Hematopoietic multipotent progenitor cell treated with erythropoietin and hydrocortisone succinate and interleukin-3 and kit ligand, for 6 days (in vitro differentiated cells): ENCODE data around the gene TEKT4.
"Not testable (repeated sequence)": the region's sequence is repeated elsewhere in the genome, so short reads cannot be mapped to it uniquely, and the experiment has no call there.

Experiments used
- DNase-seq: peaks from one replicate; pipeline ENCODE4 v3.0.0-alpha.2; 2015

TEKT4 gene, protein sequence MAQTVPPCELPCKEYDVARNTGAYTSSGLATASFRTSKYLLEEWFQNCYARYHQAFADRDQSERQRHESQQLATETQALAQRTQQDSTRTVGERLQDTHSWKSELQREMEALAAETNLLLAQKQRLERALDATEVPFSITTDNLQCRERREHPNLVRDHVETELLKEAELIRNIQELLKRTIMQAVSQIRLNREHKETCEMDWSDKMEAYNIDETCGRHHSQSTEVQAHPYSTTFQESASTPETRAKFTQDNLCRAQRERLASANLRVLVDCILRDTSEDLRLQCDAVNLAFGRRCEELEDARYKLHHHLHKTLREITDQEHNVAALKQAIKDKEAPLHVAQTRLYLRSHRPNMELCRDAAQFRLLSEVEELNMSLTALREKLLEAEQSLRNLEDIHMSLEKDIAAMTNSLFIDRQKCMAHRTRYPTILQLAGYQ

GRCh38 chr2:94871226-94872087 is at the start of gene TEKT4:
TEKT4 (plus strand) TSS chr2:94871430; CDS start chr2:94871580, 150 bp downstream.
- no peak for DNase-seq

DNA sequence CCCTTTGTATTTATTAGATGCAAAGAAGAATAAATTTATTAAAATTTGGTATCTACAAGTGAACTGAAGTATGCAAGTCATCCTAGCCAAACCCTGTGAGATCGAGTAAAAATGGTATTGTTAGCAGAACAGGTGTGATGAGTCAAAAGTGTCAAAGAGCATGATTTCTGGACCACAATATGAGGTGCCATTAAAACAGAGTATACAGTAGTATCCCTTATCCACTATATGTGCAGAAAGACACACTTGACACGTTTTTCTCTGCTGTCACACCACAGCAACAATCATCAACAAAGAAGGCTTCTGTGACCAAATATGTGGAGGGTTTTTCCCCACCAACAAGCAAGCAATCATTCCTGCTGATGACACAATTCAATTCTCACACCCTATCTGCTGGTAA is 32.0 kb upstream of the TEKT4 start:
- DNase-seq, result not testable (repeated sequence)

- not testable (repeated sequence) for DNase-seq
Measured at GRCh38 chr2:94856856-94857255, 14.4 kb upstream of the TEKT4 start.

GRCh38 chr2:94857367-94858162 is 13.7 kb upstream of the TEKT4 start:
- not testable (repeated sequence) for DNase-seq

DNA sequence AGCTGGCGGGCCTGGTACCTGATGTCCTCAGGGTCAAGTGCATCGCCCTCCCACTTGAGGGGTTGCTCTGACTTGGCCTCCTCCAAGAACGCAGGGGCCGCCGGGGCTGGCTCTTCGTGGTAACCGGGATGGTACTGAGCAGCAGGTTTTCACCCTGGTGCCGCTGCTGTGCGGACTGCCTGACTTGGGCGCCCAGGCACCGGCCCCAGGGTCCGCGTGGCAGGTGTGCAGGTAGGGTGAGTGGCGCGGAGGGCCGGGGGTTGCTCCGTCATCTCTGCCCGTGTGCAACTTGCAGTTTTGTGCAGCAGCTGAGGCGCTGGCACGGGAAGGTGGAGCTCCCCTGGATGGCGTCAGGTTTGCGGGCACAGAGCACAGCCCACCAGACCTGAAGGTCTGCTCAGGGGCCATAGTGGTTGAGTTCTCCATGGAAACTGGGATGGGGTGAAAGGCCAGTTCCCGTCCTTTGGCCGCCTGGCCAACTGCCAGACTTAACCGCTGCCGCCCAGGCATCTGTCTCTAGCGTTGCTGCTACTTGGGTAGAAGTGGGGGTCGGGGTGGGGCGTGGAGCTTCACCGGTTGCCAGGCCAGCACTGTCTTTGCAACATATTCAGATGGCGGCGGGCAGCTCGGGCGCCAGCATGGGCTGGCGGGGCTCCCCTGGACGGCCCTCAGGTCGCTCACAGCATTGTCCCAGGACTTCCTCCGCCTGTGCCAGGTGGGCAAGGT is 12.9 kb upstream of the TEKT4 start:
- not testable (repeated sequence) for DNase-seq

DNA sequence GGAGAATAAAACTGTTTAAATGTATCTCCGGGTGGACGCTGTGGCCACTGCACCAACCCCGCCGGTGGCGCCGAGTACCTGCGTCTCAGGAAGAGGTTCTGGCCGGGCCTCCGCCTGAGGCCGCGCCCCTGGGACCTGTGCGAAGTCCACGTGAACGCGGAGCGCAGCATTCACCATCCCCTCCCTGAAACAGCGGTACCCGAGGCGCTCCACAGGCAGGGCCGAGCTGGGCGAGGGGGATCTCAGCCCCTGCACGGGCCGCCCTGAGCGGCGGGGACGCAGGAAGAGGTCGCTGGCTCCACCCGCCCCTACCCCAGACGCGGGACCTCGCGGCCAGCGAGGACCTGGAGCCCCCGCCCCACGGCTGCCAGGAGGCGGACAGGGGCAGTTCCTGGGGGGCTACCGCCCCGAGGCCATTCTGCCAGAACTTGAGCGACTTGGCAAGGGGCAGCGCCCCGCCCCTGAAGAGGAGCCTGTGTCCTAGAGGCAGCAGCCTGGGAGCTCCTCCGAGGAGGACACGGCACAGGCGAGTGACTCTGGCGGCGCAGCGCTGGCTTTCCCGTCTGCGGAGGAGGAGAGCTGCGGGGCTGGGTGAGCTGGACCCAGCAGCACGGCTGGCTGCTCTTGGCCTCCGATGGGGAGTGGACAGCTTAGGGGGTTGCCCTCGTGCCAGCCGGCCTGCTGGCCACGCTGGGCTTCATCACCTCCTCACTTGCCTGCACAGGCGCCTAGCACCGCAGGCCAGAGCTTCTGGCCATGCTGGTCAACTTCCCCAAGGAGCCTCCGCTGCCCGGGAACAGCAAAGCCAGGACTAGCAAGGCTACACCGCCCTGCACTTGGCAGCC is 9.7 kb upstream of the TEKT4 start:
- no peak for DNase-seq

- DNase-seq, result not testable (repeated sequence)
Measured at GRCh38 chr2:94862903-94863302, 8.3 kb upstream of the TEKT4 start.

- no peak for DNase-seq
Measured at GRCh38 chr2:94869131-94869530, 2.1 kb upstream of the TEKT4 start.

GRCh38 chr2:94869552-94870439 is 1.4 kb upstream of the TEKT4 start:
- no peak for DNase-seq

GRCh38 chr2:94870440-94871225 is 597 bp upstream of the TEKT4 start:
- DNase-seq, result peak; percentile 39

GRCh38 chr2:94872088-94872618 is 923 bp downstream of the TEKT4 start:
- DNase-seq, result no peak

- DNase-seq, result no peak
Measured at GRCh38 chr2:94872676-94873361, 1.6 kb downstream of the TEKT4 start.

DNA sequence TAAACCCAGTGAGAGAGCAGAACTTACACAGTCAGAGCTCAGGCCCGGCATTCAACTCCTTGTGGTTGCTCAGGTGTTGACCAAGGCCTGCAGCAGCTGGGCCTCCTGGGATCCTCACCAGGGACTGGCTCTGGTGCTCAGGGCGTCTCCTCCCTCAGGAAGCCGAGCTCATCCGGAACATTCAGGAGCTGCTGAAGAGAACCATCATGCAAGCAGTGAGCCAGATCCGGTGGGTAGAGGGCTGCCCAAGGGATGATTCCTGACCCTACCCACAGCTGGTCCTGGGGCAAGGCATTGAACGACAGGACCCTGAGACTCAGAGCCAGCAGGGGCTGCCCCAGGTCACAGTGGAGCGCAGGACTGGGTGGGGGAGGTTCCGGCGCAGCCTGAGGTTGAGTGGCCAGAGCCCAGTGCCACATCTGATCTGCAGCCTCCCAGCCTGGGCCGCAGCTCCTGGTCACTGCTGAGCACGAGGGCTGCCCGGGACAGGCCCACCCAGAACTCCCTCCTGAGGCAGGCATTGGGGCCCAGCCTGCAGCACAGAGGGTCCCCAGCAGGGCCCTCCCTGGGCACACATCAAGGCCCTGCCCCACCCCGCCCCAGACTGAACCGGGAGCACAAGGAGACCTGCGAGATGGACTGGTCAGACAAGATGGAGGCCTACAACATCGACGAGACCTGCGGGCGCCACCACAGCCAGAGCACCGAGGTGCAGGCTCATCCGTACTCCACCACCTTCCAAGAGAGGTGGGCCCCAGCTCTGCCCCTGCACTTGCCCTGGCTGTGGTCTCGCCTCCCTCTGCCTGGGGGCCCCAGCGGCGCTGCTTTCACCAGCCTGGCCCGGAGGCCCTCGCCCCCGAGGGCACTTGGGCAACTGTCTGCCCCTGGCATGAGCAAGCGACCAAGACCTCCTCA is 2.4 kb downstream of the TEKT4 start:
- DNase-seq, result no peak

DNA sequence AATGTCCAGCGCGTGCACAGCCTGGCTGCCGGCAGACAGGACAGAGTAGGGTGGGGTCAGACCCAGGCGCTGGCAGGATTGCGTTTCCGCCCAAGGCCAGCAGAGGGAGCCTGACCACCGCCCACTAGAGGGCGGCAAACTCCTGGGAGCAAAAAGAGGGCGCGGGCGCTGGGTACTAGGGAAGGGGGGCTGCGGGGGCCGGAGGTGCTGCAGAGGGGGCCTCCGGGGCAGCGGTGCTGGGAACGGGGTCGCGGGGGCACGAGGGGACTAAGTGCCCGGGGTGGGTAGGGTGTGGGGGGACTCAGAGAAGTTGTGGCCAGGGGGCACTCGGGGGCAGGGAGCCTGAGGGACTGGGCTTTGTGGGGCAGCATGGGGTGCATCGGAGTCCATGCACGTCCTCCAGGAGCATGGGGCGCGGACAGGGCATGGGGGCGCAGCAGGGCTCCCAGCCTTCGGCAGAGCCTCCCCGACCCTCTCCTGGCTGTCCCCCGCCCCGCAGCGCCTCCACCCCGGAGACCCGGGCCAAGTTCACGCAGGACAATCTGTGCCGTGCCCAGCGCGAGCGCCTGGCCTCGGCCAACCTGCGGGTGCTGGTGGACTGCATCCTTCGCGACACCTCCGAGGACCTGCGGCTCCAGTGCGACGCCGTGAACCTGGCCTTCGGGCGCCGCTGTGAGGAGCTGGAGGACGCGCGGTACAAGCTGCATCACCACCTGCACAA is 3.2 kb downstream of the TEKT4 start:
- DNase-seq, result peak; percentile 73

GRCh38 chr2:94875064-94875819 is 4.0 kb downstream of the TEKT4 start:
- DNase-seq, result no peak
